ENCODE measurements around the gene BTBD2. TPM values are rescaled to one million over a fixed set of nuclear protein-coding genes. Genes with fewer than 3 reads are reported as not detected.

BTBD2 gene
- total RNA-seq, 3 donors from 2014 or later, result 52.0 to 67.2 (median 54.4) TPM

DNA sequence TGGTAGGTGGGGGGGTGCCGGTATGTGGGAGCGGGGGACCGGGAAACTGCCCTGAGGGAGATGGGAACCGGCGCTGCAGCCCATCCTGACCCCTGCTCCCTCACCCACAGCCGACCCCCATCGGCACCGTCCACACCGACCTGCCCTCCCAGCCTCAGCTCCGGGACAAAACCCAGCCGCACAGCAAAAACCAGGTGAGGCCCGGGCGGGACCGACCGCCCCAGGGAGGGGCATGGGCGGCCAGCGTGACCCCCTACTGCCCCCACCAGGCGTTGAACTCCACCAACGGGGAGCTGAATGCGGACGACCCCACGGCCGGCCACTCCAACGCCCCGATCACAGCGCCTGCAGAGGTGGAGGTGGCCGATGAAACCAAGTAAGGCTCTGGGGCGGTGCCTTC lies 35.9 kb downstream of the BTBD2 start:
- no peak overlapping the region for H3K27ac ChIP-seq
- DNase-seq (ENCODE audit: low spot score in 2 of 2), result no peak
- TF ChIP-seq POLR2AphosphoS5 (IDR thresholded peaks at IDR 0.05) (no peak), POLR2A (IDR thresholded peaks at IDR 0.05) (no peak)
- TF ChIP-seq, protein P1, sequence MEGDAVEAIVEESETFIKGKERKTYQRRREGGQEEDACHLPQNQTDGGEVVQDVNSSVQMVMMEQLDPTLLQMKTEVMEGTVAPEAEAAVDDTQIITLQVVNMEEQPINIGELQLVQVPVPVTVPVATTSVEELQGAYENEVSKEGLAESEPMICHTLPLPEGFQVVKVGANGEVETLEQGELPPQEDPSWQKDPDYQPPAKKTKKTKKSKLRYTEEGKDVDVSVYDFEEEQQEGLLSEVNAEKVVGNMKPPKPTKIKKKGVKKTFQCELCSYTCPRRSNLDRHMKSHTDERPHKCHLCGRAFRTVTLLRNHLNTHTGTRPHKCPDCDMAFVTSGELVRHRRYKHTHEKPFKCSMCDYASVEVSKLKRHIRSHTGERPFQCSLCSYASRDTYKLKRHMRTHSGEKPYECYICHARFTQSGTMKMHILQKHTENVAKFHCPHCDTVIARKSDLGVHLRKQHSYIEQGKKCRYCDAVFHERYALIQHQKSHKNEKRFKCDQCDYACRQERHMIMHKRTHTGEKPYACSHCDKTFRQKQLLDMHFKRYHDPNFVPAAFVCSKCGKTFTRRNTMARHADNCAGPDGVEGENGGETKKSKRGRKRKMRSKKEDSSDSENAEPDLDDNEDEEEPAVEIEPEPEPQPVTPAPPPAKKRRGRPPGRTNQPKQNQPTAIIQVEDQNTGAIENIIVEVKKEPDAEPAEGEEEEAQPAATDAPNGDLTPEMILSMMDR (IDR thresholded peaks at IDR 0.05), result no peak

DNA sequence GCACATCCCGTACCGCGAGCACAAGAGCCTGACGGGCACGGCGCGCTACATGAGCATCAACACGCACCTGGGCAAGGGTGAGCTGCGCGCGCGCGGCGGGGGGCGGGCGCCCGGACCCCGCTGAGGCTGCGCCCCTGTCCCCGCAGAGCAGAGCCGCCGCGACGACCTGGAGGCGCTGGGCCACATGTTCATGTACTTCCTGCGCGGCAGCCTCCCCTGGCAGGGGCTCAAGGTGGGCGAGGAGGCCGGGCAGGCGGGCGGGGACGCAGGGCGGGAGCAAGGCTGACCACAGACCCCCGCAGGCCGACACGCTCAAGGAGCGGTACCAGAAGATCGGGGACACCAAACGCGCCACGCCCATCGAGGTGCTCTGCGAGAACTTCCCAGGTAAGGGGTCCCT lies 36.5 kb downstream of the BTBD2 start:
- Histone ChIP-seq H3K36me3 (peaks cover 5% of the 10 kb centered on the region), H3K4me1 (no peaks in the 10 kb centered on the region), H3K27me3 (no peaks in the 10 kb centered on the region), H3K27ac (no peak overlapping the region), H3K4me3 (no peak overlapping the region), H3K9me3 (no peaks in the 10 kb centered on the region)
- TF ChIP-seq POLR2AphosphoS5 (IDR thresholded peaks at IDR 0.05), result no peak
- no peak for TF ChIP-seq POLR2A (IDR thresholded peaks at IDR 0.05)
- TF ChIP-seq, protein P1 (IDR thresholded peaks at IDR 0.05), result no peak
- intact Hi-C loops (cut with DNase I; ENCODE audit: low total_unique reads), result no loop called here
- no peak for DNase-seq (ENCODE audit: low spot score in 2 of 2)

More for the DNA sequence above, 35.9 kb downstream of the BTBD2 start:
- Histone ChIP-seq H3K9me3 (no peaks in the 10 kb centered on the region), H3K27me3 (no peaks in the 10 kb centered on the region), H3K4me1 (no peaks in the 10 kb centered on the region), H3K4me3 (no peak overlapping the region), H3K36me3 (peaks cover 5% of the 10 kb centered on the region)
- intact Hi-C loops (cut with DNase I; ENCODE audit: low total_unique reads), result no loop called here

DNA sequence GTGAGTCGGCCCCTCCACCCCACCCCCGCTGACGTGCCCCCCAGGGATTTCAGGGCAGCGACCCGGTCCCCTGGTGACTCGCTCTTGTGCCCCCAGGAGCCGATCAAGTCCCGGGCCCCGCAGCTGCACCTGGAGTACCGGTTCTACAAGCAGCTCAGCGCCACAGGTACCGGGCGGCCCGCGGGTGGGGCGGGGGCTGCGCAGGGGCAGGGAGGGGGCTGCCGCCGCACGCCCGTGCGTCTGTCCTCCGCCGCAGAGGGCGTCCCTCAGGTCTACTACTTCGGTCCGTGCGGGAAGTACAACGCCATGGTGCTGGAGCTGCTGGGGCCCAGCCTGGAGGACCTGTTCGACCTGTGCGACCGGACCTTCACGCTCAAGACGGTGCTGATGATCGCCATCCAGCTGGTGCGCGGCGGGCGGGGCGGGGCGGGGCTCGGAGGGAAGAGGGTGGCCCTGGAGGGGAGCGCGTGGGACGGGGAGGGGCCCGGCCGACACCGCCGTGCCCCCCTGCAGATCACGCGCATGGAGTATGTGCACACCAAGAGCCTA lies 37.1 kb downstream of the BTBD2 start:
- TF ChIP-seq, protein P1 (IDR thresholded peaks at IDR 0.05), result no peak
- TF ChIP-seq POLR2AphosphoS5 (IDR thresholded peaks at IDR 0.05), result no peak
- no peak for TF ChIP-seq POLR2A (IDR thresholded peaks at IDR 0.05)
- Histone ChIP-seq H3K27ac (no peak overlapping the region), H3K9me3 (no peaks in the 10 kb centered on the region), H3K27me3 (no peaks in the 10 kb centered on the region), H3K4me3 (no peak overlapping the region), H3K4me1 (no peaks in the 10 kb centered on the region), H3K36me3 (peaks cover 5% of the 10 kb centered on the region)
- intact Hi-C loops (cut with DNase I; ENCODE audit: low total_unique reads), result no loop called here
- DNase-seq (ENCODE audit: low spot score in 2 of 2), result no peak

GRCh38 chr19:1977120-1977519 lies 38.4 kb downstream of the BTBD2 start:
- H3K27ac ChIP-seq, result no peak overlapping the region
- H3K36me3 ChIP-seq, result peaks cover 5% of the 10 kb centered on the region
- DNase-seq (ENCODE audit: low spot score in 2 of 2), result no peak
- no peaks in the 10 kb centered on the region for H3K9me3 ChIP-seq
- TF ChIP-seq, protein P1 (IDR thresholded peaks at IDR 0.05), result no peak
- no peak for TF ChIP-seq POLR2A (IDR thresholded peaks at IDR 0.05)
- TF ChIP-seq POLR2AphosphoS5 (IDR thresholded peaks at IDR 0.05), result no peak
- no peaks in the 10 kb centered on the region for H3K4me1 ChIP-seq
- intact Hi-C loops (cut with DNase I; ENCODE audit: low total_unique reads), result no loop called here
- no peaks in the 10 kb centered on the region for H3K27me3 ChIP-seq
- H3K4me3 ChIP-seq, result no peak overlapping the region

DNA sequence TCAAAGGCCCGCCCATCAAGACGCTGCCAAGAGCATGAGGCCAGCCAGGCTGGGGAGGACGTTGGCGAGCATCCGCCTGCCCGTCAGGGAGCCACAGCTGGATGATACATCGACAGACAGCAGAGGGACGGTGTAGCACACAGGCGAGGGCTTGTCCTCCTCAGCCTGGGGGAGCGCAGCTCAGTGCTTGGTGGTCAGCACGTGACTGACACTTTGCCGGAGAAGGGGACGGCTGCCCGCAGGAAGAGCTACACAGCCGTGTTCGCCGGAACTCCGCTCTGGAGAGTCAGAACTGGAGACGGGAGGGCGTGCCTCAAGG lies 40.4 kb downstream of the BTBD2 start:
- no peak overlapping the region for H3K4me3 ChIP-seq
- no peaks in the 10 kb centered on the region for H3K9me3 ChIP-seq
- TF ChIP-seq, protein P1 (IDR thresholded peaks at IDR 0.05), result no peak
- TF ChIP-seq POLR2AphosphoS5 (IDR thresholded peaks at IDR 0.05) (no peak), POLR2A (IDR thresholded peaks at IDR 0.05) (no peak)
- intact Hi-C loops (cut with DNase I; ENCODE audit: low total_unique reads), result no loop called here
- DNase-seq (ENCODE audit: low spot score in 2 of 2), result no peak
- H3K4me1 ChIP-seq, result no peaks in the 10 kb centered on the region
- no peaks in the 10 kb centered on the region for H3K27me3 ChIP-seq
- H3K36me3 ChIP-seq, result peaks cover 5% of the 10 kb centered on the region
- no peak overlapping the region for H3K27ac ChIP-seq
